ENCODE results near the gene LIFR.
A peak's percentile ranks its signal among the peaks of the same experiment; 100 is the strongest.

Gene LIFR

GRCh38 chr5:38441453-38442246 is 114.8 kb downstream of the LIFR start:
- peak; percentile 75 to 76 for DNase-seq (ENCODE audit: low read depth in 2 of 2)

DNA sequence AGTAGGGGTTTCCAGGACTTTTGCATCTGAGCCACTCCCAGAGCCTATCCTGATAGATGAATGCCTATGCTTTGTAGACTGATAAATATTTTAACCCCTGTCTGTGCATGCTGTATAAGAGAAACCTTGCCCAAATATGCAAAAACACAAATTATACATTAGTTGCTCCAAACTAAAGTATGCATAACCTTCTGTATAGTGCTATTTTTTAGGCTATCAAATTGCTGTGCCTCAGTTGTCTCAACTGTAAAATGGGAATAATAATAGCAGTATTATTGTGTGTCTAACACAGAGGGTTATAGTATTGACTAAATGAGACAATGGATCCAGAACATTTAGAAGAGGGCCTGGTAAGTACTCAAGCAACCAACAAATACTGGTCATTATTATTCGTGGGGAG is 117.7 kb downstream of the LIFR start:
- DNase-seq (ENCODE audit: low read depth in 2 of 2): no peak

- no peak for DNase-seq (ENCODE audit: low read depth in 2 of 2)
These were observed 121.3 kb downstream of the LIFR start for GRCh38 chr5:38434966-38435705.

- no peak for DNase-seq (ENCODE audit: low read depth in 2 of 2)
These were observed 123.1 kb downstream of the LIFR start for GRCh38 chr5:38433160-38433861.

DNA sequence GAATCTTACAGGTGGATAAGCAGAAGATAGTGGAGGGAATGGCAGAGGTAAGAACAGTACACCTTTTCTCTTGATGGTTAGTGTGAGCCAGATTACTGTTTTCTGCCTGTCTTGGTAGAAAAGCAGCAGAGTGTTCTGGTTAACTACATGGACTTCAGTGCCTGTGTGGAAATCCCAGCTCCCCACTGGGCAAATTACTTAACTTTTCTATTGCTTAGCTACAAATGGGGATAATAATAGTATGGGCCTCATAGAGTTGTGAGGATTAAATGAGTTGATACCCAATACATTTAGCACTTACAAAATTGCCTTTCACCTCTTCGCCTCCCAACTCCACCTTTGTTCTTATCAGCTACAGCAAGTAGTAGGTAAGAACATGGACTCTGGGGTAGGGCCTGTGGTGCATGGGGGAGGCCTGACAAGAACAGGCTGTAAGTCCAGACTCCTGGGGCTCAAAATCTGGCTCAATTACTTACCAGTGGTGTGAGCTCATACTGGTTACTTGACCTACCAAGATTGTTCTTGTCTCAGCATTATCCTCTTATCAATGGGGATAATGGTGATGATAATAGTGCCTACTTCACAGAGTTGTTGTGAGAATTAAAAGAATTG is 125.1 kb downstream of the LIFR start:
- DNase-seq (ENCODE audit: low read depth in 2 of 2): no peak

GRCh38 chr5:38426986-38427950 is 129.2 kb downstream of the LIFR start:
- no peak for DNase-seq (ENCODE audit: low read depth in 2 of 2)

GRCh38 chr5:38426490-38426889 is 130.0 kb downstream of the LIFR start:
- DNase-seq (ENCODE audit: low read depth in 2 of 2): no peak

All from stimulated activated CD4-positive, alpha-beta T cell treated with anti-CD3 and anti-CD28 coated beads, Interleukin-4, amount 100 ng/mL, for 48 hours (primary cell).